Psoas muscle (tissue), 8 donors: Measurements from ENCODE around the gene SLAMF9. TPM values are rescaled to one million over a fixed set of nuclear protein-coding genes. Genes with fewer than 3 reads are reported as not detected.
A peak's percentile ranks its signal among the peaks of the same experiment; 100 is the strongest.
"Not testable (repeated sequence)": the region's sequence is repeated elsewhere in the genome, so short reads cannot be mapped to it uniquely, and the experiment has no call there.

Experiments used
- ATAC-seq, 4 donors: fragments of 200-7000 bp; cut with Tn5 transposase; one replicate each; pipeline ENCODE4 v1.9.1; 2020; ENCODE audit warnings: moderate library complexity in 3 of 4, mild to moderate bottlenecking in 2 of 4
- DNase-seq, 2 donors: peaks; one replicate each; pipeline ENCODE4 v3.0.0-alpha.2; 2020
- H3K27ac ChIP-seq: fragments of 200-600 bp; one replicate; pipeline ENCODE4 v1.8.0; 2022
- H3K27me3 ChIP-seq, 3 donors: fragments of 200-600 bp in 1 of 3; one replicate each; pipeline versions ENCODE4 v1.6.1 to v1.8.0; 2013 to 2022; ENCODE audit warnings: low read length in 2 of 3, mild to moderate bottlenecking in 2 of 3, moderate library complexity in 1 of 3; ENCODE audit not compliant: insufficient read depth in 3 of 3
- H3K36me3 ChIP-seq, 2 donors: fragments of 200-600 bp in 1 of 2; one replicate each; pipeline versions ENCODE4 v1.6.1 to v1.8.0; 2013 to 2022; ENCODE audit warnings: low read depth in 1 of 2, mild to moderate bottlenecking in 1 of 2, moderate library complexity in 1 of 2; ENCODE audit not compliant: insufficient read depth in 1 of 2
- H3K4me1 ChIP-seq: fragments of 200-600 bp; one replicate; pipeline ENCODE4 v1.8.0; 2022
- H3K4me3 ChIP-seq: fragments of 200-600 bp; one replicate; pipeline ENCODE4 v1.8.0; 2022; ENCODE audit warnings: mild to moderate bottlenecking
- H3K9me3 ChIP-seq: fragments of 200-600 bp; one replicate; pipeline ENCODE4 v1.8.0; 2022
- CTCF ChIP-seq: fragments of 200-600 bp; IDR thresholded peaks from one replicate; pipeline ENCODE4 v1.8.0; 2022; ENCODE audit warnings: antibody characterized with exemption
- WGBS, 3 donors: extraction: QIAGEN DNeasy Blood & Tissue Kit; methylation state at CpG; one replicate each; pipeline versions ENCODE4 v1.1.6 to v1.1.7; 2013; 5-methylcytosine and 5-hydroxymethylcytosine counted together
- intact Hi-C, 2 donors: fragments of 100-400 bp; cut with DNase I; formaldehyde crosslinking; loops; one replicate each; pipeline versions ENCODE4 v1.11.0 to v1.14.2; 2022
- polyA plus RNA-seq, 3 donors: library from polyadenylated mRNA; stranded (reverse); fragments of 200-250 nt; gene quantifications; one replicate each; pipeline ENCODE4 v1.2.3, GENCODE V29; 2013
- total RNA-seq, 4 donors: library from RNA; stranded (reverse); fragmentation: NEBNext Ultra II Directional in 2 of 4; extraction: Animal tissue kit (Norgen Biotek cat#: 25700) in 2 of 4; gene quantifications; one replicate each; pipeline versions ENCODE4 v1.2.1 to v1.2.4, GENCODE V29; 2021 to 2023
- donor health status: healthy with polysubstance abuse.
- donor health status: DM: no; HTN: no; CAD: no; lungs with moderate emphysema.
- donor health status: Bipolar disorder and iron deficiency.
- donor health status: healthy.
- donor health status: DM: yes; HTN: yes; CAD: no.
- donor health status: DM: no; HTN: no; CAD: no.
- donor health status: DM: no; HTN: no; CAD: no.
- donor health status: DM: yes; HTN: yes; CAD: no.

SLAMF9 gene
- total and polyA plus RNA-seq, 7 donors, result not detected

GRCh38 chr1:159913451-159914192 is 40.4 kb downstream of the SLAMF9 start:
- TF ChIP-seq CTCF, result no peak
- H3K27me3 ChIP-seq, result no peaks in the 10 kb centered on the region
- no peak overlapping the region for H3K27ac ChIP-seq
- peaks cover 4% of the 10 kb centered on the region for H3K4me1 ChIP-seq
- no peaks in the 10 kb centered on the region for H3K9me3 ChIP-seq
- H3K36me3 ChIP-seq, result peaks cover 0 to 2% of the 10 kb centered on the region in 2 donors
- peak in 1 of 2 donors; percentile 49 for DNase-seq
- ATAC-seq, result no peak
- WGBS, 3 donors, result 62 to 80% (median 77%) methylated on average over 5 of the region's 5 CpGs
- intact Hi-C loops, result no loop called here
- no peak overlapping the region for H3K4me3 ChIP-seq

- H3K9me3 ChIP-seq, result no peaks in the 10 kb centered on the region
- no peak for TF ChIP-seq CTCF
- H3K4me1 ChIP-seq, result peaks cover under 1% of the 10 kb centered on the region
- 82 to 90% (median 83%) methylated on average over 6 of the region's 6 CpGs for WGBS, 3 donors
- H3K27ac ChIP-seq, result peak overlapping the region; percentile 37
- ATAC-seq, result no peak
- H3K36me3 ChIP-seq, result no peaks in the 10 kb centered on the region
- intact Hi-C loops, result no loop called here
- no peaks in the 10 kb centered on the region for H3K27me3 ChIP-seq
- H3K4me3 ChIP-seq, result no peak overlapping the region
- no peak for DNase-seq
Measured at GRCh38 chr1:159911326-159912070, 42.5 kb downstream of the SLAMF9 start.

GRCh38 chr1:159908031-159908940 is 45.8 kb downstream of the SLAMF9 start:
- Histone ChIP-seq H3K36me3 (no peaks in the 10 kb centered on the region), H3K27ac (no peak overlapping the region), H3K4me3 (no peak overlapping the region), H3K4me1 (no peaks in the 10 kb centered on the region), H3K9me3 (no peaks in the 10 kb centered on the region), H3K27me3 (no peaks in the 10 kb centered on the region)
- WGBS, 3 donors, result 82 to 88% (median 84%) methylated on average over 9 of the region's 9 CpGs
- intact Hi-C loops, result no loop called here
- TF ChIP-seq CTCF, result no peak
- DNase-seq, result no peak
- no peak for ATAC-seq

DNA sequence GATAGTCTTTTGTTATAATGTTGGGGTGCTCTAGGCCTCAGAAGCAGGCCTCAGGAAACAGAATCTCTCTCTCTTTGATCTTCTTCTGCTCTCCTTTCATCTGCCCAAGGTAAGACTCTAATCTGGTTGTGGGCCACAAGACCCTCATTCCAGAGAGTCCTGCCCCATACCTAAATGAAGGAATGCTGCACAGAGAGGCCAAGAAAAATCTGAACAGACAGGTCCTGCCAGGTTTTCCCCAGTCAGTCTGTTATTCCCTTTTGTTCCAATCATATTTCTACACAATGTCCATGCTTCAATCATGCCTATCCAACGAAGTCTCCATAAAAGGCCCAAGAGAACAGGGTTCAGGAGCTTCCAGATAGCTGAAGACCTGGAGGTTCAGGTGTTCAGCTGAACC is 47.1 kb downstream of the SLAMF9 start:
- 63 to 68% (median 65%) methylated on average over 1 of the region's 1 CpG for WGBS, 3 donors
- intact Hi-C loops, result no loop called here

DNA sequence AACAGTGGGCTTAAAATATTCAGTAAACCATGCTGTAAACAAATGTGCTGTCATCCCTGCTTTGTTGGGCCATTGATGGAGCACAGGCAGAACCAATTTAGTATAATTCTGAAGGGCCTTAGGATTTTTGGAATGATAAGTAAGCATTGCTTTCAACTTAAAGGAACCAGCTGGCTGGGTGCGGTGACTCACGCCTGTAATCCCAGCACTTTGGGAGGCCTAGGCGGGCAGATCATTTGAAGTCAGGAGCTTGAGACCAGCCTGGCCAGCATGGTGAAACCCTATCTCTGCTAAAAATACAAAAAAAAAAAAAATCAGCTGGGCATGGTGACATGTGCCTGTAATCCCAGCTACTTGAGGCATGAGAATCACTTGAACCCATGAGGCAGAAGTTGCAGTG is 50.0 kb downstream of the SLAMF9 start:
- H3K9me3 ChIP-seq, DNase-seq, H3K27ac ChIP-seq, ATAC-seq, intact Hi-C loops, H3K36me3 ChIP-seq, H3K4me1 ChIP-seq, H3K27me3 ChIP-seq, H3K4me3 ChIP-seq: not testable (repeated sequence)
- 65 to 85% (median 72%) methylated on average over 3 of the region's 3 CpGs for WGBS, 3 donors

More for the DNA sequence above, 47.1 kb downstream of the SLAMF9 start:
- H3K9me3 ChIP-seq, result no peaks in the 10 kb centered on the region
- TF ChIP-seq CTCF, result no peak
- no peak overlapping the region for H3K4me3 ChIP-seq
- no peak overlapping the region for H3K27ac ChIP-seq
- H3K4me1 ChIP-seq, result no peaks in the 10 kb centered on the region
- DNase-seq (no peak), ATAC-seq (no peak)
- H3K36me3 ChIP-seq, result no peaks in the 10 kb centered on the region
- no peaks in the 10 kb centered on the region for H3K27me3 ChIP-seq
